Subcutaneous abdominal adipose tissue (tissue), 5 donors: Measurements from ENCODE around the gene PLET1.

Source experiments
- H3K27ac ChIP-seq: one replicate; pipeline ENCODE4 v1.7.0; 2013; ENCODE audit warnings: low read depth, mild to moderate bottlenecking, inconsistent platforms, low read length, moderate library complexity
- H3K27me3 ChIP-seq, 5 donors: one replicate each; pipeline ENCODE4 v1.7.0; 2013; ENCODE audit warnings: low read length in 5 of 5, inconsistent platforms in 1 of 5; ENCODE audit not compliant: control insufficient read depth in 5 of 5, insufficient read depth in 4 of 5
- H3K36me3 ChIP-seq, 5 donors: one replicate each; pipeline ENCODE4 v1.7.0; 2013; ENCODE audit warnings: low read length in 5 of 5; ENCODE audit not compliant: control insufficient read depth in 5 of 5, insufficient read depth in 5 of 5
- H3K4me1 ChIP-seq, 5 donors: one replicate each; pipeline ENCODE4 v1.7.0; 2013; ENCODE audit warnings: low read length in 5 of 5, mild to moderate bottlenecking in 3 of 5, moderate library complexity in 1 of 5; ENCODE audit not compliant: control insufficient read depth in 5 of 5, insufficient read depth in 5 of 5
- H3K4me3 ChIP-seq, 5 donors: one replicate each; pipeline ENCODE4 v1.7.0; 2013; ENCODE audit warnings: low read length in 5 of 5, low read depth in 1 of 5
- H3K9ac ChIP-seq, 5 donors: one replicate each; pipeline ENCODE4 v1.7.0; 2013; ENCODE audit warnings: low read length in 5 of 5, mild to moderate bottlenecking in 4 of 5, moderate library complexity in 3 of 5
- H3K9me3 ChIP-seq, 5 donors: one replicate each; pipeline ENCODE4 v1.7.0; 2013; ENCODE audit warnings: low read length in 5 of 5; ENCODE audit not compliant: control insufficient read depth in 5 of 5
- donor health status: healthy.
- donor health status: healthy.
- donor health status: healthy.
- donor health status: healthy.
- donor health status: healthy.

Gene PLET1

DNA sequence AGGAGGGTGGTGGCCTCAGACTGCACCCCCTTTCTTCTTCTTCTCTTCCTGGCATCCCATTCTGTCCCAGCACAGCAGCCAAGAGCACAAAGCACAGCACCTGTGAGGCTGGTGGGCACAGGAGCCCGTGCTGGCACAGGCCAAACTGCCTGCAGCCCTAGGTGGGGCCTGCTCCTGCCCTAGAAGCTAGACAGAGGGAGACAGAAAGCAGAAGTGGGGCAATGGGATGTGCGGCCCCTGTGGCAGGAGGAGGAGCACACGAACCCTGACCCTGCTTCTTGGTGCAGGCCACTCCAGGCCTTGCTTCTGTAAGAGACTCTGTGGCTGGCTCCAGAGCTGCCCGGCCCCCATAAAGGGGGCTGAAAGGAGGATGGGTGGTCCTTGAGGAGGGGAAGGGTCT, 38.4 kb downstream of the PLET1 start:
- no peaks in the 10 kb centered on the region for H3K27me3 ChIP-seq
- H3K4me3 ChIP-seq = no peak overlapping the region
- H3K27ac ChIP-seq = no peak overlapping the region
- no peak overlapping the region for H3K9ac ChIP-seq
- peaks cover 0 to 2% (median 0%) of the 10 kb centered on the region in 5 donors for H3K36me3 ChIP-seq
- no peaks in the 10 kb centered on the region for H3K9me3 ChIP-seq
- peaks cover 0 to 12% (median 7%) of the 10 kb centered on the region in 5 donors for H3K4me1 ChIP-seq

DNA sequence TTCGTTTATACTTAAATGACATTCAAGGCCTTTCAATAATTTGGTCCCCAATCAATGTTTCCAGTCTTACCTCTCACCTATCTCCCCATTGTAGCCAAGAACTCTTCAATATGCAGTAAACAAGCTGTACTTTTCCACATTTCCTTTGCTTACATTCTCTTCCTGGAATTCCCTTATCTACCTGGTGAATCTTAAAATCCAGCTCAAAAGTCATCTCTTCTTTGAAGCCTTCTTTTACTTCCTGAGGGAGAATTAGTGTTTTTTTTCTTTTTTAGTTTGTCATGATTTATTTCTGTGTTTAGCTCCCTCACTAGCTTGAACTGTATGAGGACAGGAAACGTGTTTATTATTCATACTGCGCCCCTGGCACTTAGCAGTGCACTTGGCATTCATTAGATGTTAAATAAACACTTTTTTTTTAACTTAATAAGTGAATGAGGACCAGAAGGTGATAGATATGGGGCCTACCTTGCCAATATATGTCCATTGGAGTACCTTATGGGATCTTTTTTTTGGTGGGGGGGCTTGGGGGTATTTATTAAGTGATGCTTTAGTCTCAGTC, 39.3 kb downstream of the PLET1 start:
- Histone ChIP-seq H3K27ac (no peak overlapping the region), H3K9ac (no peak overlapping the region), H3K9me3 (no peaks in the 10 kb centered on the region), H3K27me3 (no peaks in the 10 kb centered on the region), H3K4me1 (peaks cover 0 to 5% (median 2%) of the 10 kb centered on the region in 5 donors), H3K4me3 (no peak overlapping the region), H3K36me3 (peaks cover 0 to 2% (median 0%) of the 10 kb centered on the region in 5 donors)

DNA sequence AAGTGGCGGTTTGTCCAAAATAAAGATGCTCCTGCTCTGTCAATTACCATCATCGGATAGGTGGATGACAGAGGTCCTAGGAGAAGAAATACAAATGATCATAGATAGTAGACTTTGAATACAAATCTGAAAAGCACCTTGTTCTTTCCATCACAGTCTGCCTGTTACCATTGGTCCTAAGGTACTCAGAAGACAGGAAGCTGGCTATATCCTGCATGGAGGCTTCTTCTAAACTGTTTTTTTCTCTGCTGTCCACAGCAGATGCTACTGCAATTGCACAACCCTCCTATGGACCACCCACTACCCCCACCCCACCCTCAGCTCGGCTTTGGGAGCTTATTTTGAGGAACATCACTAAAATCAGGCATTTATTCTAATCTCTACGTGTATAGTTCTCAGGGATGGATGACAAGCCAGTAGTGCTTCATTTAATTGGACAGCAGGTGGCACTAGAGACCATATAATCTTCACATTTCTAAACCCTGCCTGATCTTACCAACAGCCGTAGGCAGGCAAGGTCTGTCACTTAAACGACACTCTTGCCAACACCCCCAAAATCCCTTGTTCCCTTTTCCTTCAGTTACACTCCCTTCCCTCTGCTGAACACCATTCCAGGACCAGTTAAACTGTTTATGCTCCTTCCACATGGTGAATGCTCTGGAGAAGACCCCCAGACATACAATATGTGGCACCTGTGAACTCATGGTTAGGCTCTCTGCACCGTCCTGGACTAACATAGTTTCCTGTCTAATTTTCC, 41.0 kb downstream of the PLET1 start:
- H3K4me1 ChIP-seq = peaks cover 0 to 3% (median 0%) of the 10 kb centered on the region in 5 donors
- no peak overlapping the region for H3K4me3 ChIP-seq
- H3K27me3 ChIP-seq = no peaks in the 10 kb centered on the region
- H3K9ac ChIP-seq = no peak overlapping the region
- H3K36me3 ChIP-seq = peaks cover 0 to 2% (median 0%) of the 10 kb centered on the region in 5 donors
- H3K27ac ChIP-seq = no peak overlapping the region
- H3K9me3 ChIP-seq = no peaks in the 10 kb centered on the region

DNA sequence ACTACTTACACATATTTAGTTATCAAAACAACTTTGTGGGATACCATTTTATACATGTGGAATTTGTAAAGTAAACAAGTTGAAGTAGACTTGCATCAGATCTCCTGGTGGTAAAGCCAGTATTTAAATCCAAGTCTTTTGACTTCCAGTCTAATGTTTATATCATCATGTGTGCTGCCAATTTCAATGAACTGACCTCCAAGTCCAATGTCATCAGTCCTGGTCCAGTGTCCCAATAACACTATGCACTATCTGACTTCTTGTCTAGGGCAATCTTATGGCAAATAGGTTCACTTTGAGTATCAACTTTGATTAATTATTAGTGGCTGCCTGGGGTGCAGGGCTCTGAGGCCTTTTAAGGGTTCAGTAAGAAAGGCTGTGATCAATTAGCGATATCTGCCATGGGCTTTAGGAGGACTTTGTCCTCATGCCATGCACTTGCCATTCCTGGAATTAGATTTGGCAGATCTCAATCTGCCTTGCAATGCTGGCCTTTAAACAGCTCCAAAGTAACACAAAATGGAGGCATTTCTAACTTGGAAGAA, 44.0 kb downstream of the PLET1 start:
- Histone ChIP-seq H3K9me3 (no peaks in the 10 kb centered on the region), H3K27me3 (no peaks in the 10 kb centered on the region), H3K36me3 (peaks cover 0 to 2% (median 0%) of the 10 kb centered on the region in 5 donors), H3K4me1 (peaks cover 0 to 3% (median 0%) of the 10 kb centered on the region in 5 donors), H3K9ac (no peak overlapping the region), H3K4me3 (no peak overlapping the region), H3K27ac (no peak overlapping the region)

- H3K9me3 ChIP-seq = no peaks in the 10 kb centered on the region
- H3K27me3 ChIP-seq = no peaks in the 10 kb centered on the region
- H3K9ac ChIP-seq = no peak overlapping the region
- peaks cover 0 to 2% (median 0%) of the 10 kb centered on the region in 5 donors for H3K36me3 ChIP-seq
- peaks cover 0 to 3% (median 0%) of the 10 kb centered on the region in 5 donors for H3K4me1 ChIP-seq
- no peak overlapping the region for H3K4me3 ChIP-seq
- no peak overlapping the region for H3K27ac ChIP-seq
These were observed 45.0 kb downstream of the PLET1 start for GRCh38 chr11:112215621-112216020.

GRCh38 chr11:112213753-112214152, 46.9 kb downstream of the PLET1 start:
- peaks cover 0 to 2% (median 0%) of the 10 kb centered on the region in 5 donors for H3K36me3 ChIP-seq
- no peaks in the 10 kb centered on the region for H3K4me1 ChIP-seq
- H3K4me3 ChIP-seq = no peak overlapping the region
- H3K9me3 ChIP-seq = no peaks in the 10 kb centered on the region
- no peaks in the 10 kb centered on the region for H3K27me3 ChIP-seq
- H3K27ac ChIP-seq = no peak overlapping the region
- H3K9ac ChIP-seq = no peak overlapping the region

DNA sequence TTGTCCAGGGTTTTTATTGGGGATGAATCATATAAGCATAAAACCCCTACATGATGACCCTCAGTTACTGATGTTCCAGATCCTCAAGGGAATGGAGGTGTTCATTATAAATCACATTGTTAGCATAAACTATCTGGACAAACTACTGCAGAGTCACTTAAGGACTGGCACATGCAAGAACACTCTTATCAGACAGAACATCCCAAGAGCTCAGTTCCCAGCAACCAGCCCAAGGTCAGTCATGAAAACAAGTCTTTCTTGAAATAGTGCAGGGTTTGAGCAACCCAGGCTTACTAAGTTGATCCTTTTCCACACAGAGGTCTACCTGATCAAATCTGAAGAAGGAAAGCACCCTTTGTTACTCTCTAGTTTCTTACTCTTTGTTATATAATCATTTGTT, 48.0 kb downstream of the PLET1 start:
- Histone ChIP-seq H3K36me3 (no peaks in the 10 kb centered on the region), H3K9me3 (no peaks in the 10 kb centered on the region), H3K4me1 (no peaks in the 10 kb centered on the region), H3K27me3 (no peaks in the 10 kb centered on the region), H3K9ac (no peak overlapping the region), H3K27ac (no peak overlapping the region), H3K4me3 (no peak overlapping the region)

DNA sequence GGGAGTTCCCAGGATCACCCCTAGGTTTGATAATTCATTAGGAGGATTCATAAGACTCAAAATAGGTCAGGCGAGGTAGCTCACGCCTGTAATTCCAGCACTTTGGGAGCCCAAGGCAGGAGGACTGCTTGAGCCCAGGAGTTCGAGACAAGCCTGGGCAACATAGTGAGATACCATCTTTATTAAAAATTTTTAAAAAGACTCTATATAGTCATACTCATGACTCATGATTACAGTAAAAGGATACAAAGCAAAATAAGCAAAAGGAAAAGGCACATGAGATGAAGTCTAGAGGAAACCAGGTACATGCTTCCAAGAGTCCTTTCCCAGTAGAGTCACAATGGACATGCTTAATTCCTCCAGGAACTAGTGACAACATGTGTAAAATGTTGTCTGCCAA, 48.4 kb downstream of the PLET1 start:
- no peaks in the 10 kb centered on the region for H3K27me3 ChIP-seq
- no peaks in the 10 kb centered on the region for H3K4me1 ChIP-seq
- H3K27ac ChIP-seq = no peak overlapping the region
- no peaks in the 10 kb centered on the region for H3K9me3 ChIP-seq
- no peak overlapping the region for H3K4me3 ChIP-seq
- H3K36me3 ChIP-seq = no peaks in the 10 kb centered on the region
- no peak overlapping the region for H3K9ac ChIP-seq

GRCh38 chr11:112211536-112211935, 49.1 kb downstream of the PLET1 start:
- Histone ChIP-seq H3K36me3 (no peaks in the 10 kb centered on the region), H3K4me1 (no peaks in the 10 kb centered on the region), H3K9ac (no peak overlapping the region), H3K4me3 (no peak overlapping the region), H3K9me3 (no peaks in the 10 kb centered on the region), H3K27me3 (no peaks in the 10 kb centered on the region), H3K27ac (no peak overlapping the region)

DNA sequence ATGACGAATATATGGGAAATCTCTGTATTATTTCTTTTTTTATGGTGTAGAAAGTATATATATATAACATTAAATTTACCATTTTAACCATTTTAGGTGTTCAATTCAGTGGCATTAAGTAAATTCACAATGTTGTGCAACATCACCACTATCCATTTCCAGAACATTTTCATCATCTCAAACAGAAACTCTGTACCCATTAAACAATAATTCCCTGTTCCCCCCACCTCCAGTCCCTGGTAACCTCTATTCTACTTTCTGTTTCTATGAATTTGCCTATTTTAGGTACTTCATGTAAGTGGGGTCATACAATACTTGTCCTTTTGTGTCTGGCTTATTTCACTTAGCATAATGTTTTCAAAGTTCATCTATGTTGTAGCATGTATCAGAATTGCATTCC, 49.8 kb downstream of the PLET1 start:
- no peaks in the 10 kb centered on the region for H3K9me3 ChIP-seq
- no peak overlapping the region for H3K27ac ChIP-seq
- H3K4me3 ChIP-seq = no peak overlapping the region

More for the DNA sequence above, 49.8 kb downstream of the PLET1 start:
- Histone ChIP-seq H3K4me1 (no peaks in the 10 kb centered on the region), H3K36me3 (no peaks in the 10 kb centered on the region), H3K9ac (no peak overlapping the region), H3K27me3 (no peaks in the 10 kb centered on the region)
